Dedifferentiated amniotic fluid mesenchymal stem cell (primary cell): ENCODE results near the gene OR10G6.
A peak's percentile ranks its signal among the peaks of the same experiment; 100 is the strongest.
"Not testable (repeated sequence)": the region's sequence is repeated elsewhere in the genome, so short reads cannot be mapped to it uniquely, and the experiment has no call there.

ENCODE experiments used
- DNase-seq: peaks from one replicate; pipeline ENCODE4 v3.0.0-alpha.2; 2016; ENCODE audit errors: extremely low spot score

Gene OR10G6, protein sequence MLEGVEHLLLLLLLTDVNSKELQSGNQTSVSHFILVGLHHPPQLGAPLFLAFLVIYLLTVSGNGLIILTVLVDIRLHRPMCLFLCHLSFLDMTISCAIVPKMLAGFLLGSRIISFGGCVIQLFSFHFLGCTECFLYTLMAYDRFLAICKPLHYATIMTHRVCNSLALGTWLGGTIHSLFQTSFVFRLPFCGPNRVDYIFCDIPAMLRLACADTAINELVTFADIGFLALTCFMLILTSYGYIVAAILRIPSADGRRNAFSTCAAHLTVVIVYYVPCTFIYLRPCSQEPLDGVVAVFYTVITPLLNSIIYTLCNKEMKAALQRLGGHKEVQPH

DNA sequence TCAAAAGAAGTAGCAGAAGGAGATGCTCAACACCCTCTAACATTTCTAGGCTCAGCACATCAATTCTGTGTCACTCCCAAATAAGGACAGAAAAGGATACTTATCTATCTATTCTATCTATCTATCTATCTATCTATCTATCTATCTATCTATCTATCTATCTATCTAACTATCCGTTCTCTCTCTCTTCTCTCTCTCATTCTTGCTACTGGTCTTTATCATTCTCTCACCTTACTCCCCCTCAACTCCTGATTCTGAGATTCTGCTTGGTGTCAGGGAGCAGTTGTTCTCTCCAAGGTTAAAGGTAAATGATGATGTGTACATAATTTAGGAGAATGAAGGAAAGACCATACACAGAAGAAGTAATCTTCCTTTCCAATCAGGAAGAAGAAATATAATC, at the start of gene OR10G6:
TSS of gene OR10G6 (minus strand) at position 43 of the 400 bp plus-strand sequence. CDS start at position 43, 0 bp downstream.
- no peak for DNase-seq

GRCh38 chr11:124043420-124043819, 48.5 kb upstream of the OR10G6 start:
- no peak for DNase-seq

GRCh38 chr11:124041254-124041653, 46.3 kb upstream of the OR10G6 start, which contains the start of gene OR10G7:
Gene OR10G7, minus strand, starts transcription at chr11:124041325. Its CDS starts 2,324 bp downstream, at chr11:124039001.
- no peak for DNase-seq

DNA sequence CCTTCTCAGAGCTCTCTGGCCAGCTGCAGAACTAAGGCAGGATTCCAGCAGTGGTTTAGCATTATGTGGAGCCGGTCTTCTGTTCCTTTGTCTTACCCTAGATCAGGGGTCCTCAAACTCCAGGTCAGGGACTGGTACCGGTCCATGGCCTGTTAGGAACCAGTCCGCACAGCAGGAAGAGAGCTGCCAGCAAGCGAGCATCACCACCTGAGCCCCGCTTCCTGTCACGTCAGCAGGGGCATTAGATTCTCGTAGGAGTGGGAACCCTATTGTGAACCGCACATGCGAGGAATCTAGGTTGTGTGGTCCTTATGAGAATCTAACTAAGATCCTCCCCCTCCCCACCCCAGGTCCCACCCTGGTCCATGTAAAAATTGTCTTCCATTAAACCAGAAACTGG, 44.6 kb upstream of the OR10G6 start:
- no peak for DNase-seq

GRCh38 chr11:124036666-124037065, 41.7 kb upstream of the OR10G6 start:
- no peak for DNase-seq

- no peak for DNase-seq
Measured at GRCh38 chr11:124026498-124026897, 31.5 kb upstream of the OR10G6 start, which contains the start of gene OR10G8. Gene OR10G8, plus strand, starts transcription at chr11:124026798. Its CDS starts 2,825 bp downstream, at chr11:124029623.

- not testable (repeated sequence) for DNase-seq
Measured at GRCh38 chr11:124015837-124016236, 20.9 kb upstream of the OR10G6 start.

- no peak for DNase-seq
Measured at GRCh38 chr11:124012697-124013096, 17.7 kb upstream of the OR10G6 start, which contains the start of gene OR10G4. Gene OR10G4, plus strand, starts transcription at chr11:124012997. Its CDS starts 2,578 bp downstream, at chr11:124015575.

- DNase-seq: no peak
Measured at GRCh38 chr11:123979311-123979710, 15.7 kb downstream of the OR10G6 start.

DNA sequence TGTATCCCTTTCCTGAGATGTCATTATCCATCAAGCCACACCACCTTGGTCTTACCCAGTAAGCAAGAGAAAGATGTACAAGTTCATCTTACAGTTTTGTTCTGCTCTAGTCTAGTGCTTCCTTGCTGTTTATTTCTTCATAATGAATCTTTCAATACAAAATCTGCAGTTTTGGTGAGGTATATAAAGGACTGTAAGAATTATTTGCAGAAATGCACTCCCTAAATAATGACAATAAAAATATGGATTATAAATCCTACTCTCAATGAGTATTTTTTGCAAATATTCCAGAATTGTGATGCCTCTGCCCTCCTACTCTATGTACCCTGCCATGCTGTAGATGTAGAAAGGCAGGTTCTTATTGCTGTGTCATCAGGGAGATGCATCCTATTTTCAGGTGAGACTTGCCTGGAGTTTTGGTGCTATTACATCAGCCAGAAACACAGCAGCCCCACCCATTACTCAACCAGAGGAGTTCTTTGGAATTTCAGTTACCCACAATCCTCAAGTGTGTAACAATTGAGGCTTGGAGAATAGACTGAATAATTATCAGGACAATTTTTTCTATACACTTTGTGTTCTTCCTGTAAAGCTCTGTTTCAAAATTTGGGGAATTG, 17.1 kb downstream of the OR10G6 start, which contains the start of gene OR10S1:
TSS of gene OR10S1 (minus strand) at position 51 of the 617 bp plus-strand sequence. CDS start 117 bp downstream, outside the sequence.
- peak; percentile 14 for DNase-seq

DNA sequence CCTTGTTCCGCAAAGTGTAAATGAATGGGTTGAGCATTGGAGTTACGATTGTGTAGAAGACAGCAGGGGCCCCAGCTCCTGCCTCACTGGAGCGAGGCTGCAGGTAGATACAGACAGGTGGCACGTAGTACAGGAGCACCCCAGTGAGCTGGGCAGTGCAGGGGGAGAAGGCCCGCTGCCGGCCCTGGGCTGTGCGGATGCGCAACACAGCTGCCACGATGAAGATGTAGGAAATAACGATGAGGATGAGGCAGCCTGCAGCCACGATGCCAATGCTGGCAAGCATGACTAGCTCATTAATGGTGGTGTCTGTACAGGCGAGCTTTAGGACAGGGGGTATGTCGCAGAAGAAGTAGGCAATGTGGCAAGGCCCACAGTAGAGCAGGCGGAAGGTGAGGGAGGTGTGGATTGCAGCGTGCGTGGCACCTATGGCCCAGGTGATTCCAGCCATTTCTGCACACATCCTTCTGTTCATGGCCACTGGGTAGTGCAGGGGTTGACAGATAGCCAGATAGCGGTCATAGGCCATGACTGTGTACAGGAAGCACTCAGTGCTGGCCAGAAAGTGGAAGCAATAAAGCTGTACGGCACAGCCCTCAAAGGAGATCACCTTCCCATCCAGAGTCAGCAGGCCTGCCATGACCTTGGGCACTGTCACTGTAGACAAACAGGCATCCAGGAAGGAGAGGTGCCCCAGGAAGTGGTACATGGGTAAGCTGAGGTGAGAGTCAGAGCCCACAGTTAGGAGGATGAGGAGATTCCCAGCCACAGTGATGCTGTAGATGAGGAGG, 18.0 kb downstream of the OR10G6 start:
- DNase-seq: peak; percentile 8

- peak; percentile 31 for DNase-seq
Measured at GRCh38 chr11:123973816-123974215, 21.1 kb downstream of the OR10G6 start.

GRCh38 chr11:123956752-123957151, 38.2 kb downstream of the OR10G6 start:
- DNase-seq: no peak

GRCh38 chr11:123945132-123945531, 49.8 kb downstream of the OR10G6 start:
- DNase-seq: no peak
